Measurements from ENCODE around the gene RFPL3.

- no peak for TF ChIP-seq MAX (IDR thresholded peaks at IDR 0.05; ENCODE audit: low read depth, low read length)
- TF ChIP-seq POLR2A (IDR thresholded peaks at IDR 0.05; ENCODE audit: extremely low read depth, insufficient read length) = no peak
- TF ChIP-seq CTCF (IDR thresholded peaks at IDR 0.05; ENCODE audit: low read depth, low read length) = no peak
- no peak for TF ChIP-seq MYC (IDR thresholded peaks at IDR 0.05; ENCODE audit: low read depth, low read length)
Observed at GRCh38 chr22:32341122-32341740, 16.4 kb upstream of the RFPL3 start.
